ENCODE results near the gene KRT37.

KRT37 gene

GRCh38 chr17:41424111-41424635 is at the start of gene KRT37:
TSS of gene KRT37 (minus strand) at chr17:41424585. CDS start at chr17:41424523, 62 bp downstream.
- no peak for DNase-seq

DNA sequence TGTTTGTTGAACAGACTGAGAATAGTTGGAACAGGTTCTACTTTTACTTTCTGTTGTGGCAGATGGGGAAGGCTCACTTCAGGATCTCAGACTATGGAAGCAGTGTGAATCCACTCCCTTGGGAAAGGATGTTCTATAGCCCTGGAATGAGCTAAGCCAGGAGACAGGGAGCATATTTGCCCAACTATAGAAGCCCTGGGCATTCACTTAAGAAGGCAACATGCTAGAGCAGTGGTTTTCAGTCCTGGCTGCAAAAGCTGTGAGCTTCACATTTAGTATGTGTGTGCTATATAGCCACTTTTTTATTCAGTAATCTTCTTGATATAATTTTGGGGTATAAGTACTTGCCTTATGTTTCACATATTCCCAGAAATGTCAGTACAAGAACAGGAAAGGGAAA is 44.0 kb upstream of the KRT37 start:
- no peak for DNase-seq

DNA sequence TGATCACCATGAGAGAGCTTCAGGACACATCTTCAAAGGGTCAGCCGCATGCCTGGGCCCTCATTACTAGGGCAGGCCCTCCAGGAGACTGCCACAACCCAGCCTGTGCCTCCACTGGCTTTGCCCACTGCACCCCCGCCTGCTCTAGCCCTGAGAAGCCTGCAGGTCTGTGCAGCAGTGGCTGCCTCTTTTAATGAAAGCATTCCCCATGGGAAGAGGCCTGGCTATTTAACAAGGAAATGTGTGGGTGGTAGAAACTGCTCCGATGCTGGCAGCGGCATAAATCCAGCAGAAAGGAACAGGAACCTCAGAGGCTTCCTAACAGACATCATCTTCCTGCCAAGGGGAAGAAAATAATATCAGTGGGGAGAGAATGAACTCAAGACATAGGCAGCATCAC is 43.2 kb upstream of the KRT37 start:
- DNase-seq = no peak

DNA sequence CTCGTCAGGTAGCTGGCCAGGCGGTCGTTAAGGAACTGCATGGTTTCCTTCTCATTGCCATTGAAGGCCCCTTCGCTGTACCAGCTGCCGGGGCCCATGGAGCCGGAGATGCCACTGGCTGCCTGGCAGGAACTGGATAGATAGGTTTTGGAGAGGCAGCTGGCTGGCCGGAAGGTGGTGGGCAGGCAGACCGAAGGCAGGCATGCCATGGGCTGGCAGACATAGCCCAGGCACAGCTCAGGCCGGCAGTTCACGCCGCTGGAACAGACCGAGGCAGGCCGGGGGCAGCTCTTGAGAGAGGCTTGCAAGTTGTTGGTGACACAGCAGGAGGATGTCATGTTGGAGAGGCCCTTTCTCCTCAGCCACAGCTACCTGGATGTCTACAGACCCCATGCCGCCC is 42.6 kb upstream of the KRT37 start, which contains the start of gene KRT32:
TSS of gene KRT32 (minus strand) at position 399 of the 400 bp plus-strand sequence. CDS start at position 338, 61 bp downstream.
- DNase-seq = no peak

DNA sequence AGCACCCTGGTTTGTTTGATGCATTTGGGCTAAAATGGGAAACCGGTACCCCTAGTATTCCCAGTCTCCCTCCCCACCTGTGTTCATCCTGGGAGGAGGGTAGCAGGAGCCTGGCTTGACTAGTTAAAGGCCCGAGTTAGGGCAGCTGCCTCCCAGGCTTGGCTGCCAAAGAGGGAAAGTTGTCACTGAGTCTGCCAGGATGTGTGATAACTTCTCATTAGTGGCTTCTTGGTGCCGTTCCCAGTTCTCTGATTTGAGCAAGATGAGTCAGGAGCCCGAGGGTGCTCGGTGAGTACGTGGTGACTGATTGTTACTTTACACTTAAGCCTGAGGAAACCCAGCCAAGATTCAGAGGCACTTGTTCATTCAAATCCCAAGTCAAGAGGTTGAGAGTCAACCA is 40.3 kb upstream of the KRT37 start:
- DNase-seq = no peak

DNA sequence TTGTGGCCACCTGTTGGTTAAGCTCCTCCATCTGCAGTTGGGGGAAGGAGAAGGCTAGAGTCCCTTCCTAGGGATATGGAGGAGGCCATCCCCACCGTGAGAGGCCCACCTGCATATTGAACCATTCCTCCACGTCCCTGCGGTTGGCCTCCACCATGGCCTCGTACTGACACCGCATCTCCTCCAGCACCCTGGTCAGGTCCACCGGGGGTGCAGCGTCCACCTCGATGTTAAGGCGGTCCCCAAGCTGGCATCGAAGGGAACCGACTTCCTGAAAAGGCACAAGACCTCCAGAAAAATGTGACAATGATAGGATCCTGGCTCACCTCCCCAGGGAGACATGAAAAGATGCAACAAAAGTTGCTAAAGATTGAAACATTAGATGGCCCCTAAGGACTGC is 39.8 kb upstream of the KRT37 start:
- no peak for DNase-seq

DNA sequence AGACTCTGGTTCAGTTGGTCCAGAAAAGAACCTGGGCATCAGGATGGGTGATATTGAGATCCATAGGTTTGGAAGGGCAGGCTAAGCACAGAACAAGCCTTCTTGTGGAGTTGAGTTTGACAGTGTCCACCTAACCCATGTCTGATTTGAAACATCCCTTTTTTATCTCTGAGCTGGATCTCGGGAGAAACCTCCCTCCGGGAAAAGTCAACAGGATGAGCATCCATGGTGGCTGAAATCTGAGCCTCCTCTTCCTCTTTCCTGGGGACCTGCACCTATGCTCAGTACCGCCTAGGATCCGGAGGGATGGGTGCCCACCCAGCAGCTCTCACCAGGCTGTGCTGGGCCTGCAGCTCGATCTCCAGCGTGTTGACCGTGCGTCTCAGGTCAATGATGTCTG is 39.4 kb upstream of the KRT37 start:
- no peak for DNase-seq

- DNase-seq = no peak
Measured at GRCh38 chr17:41462705-41463104, 38.3 kb upstream of the KRT37 start.

DNA sequence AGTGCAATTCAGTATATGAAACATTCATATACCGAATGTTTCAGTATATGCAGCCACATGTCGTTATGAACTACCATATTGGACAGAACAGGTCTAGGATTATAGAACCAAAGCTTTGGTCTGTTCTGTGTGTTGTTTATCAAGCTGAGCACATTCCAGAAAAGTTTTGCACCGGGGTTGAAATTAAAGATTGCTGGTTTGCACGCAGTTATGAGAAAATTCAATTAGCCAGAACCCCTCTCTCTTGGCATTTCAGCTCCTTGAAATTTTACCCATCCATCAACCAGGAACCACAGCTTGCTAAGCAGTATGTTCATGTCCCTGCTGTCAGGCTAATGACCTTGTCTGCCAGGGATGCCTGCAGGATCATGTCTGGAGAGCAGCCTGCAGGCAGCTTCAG is 33.3 kb upstream of the KRT37 start:
- DNase-seq = no peak

- no peak for DNase-seq
Measured at GRCh38 chr17:41456204-41456603, 31.8 kb upstream of the KRT37 start.

DNA sequence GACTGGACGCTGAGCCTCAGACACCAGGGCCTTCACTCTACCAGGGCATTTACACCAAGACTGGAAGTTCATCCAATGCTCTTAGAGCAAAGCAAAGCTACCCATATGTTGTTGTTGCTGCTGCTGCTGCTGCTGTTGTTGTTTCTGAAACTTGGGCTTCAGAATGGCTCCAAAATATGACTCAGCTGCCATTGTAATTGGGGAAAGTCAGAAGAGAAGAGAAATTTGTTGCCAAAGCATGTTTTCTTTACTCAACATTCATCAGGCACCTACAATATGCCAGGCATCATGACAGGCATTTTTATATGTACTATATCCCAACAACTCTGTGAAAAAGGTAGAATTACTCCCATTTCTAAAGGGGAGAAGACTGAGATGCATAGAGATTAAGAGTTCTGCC is 30.9 kb upstream of the KRT37 start:
- DNase-seq = no peak

GRCh38 chr17:41453066-41453465 is 28.7 kb upstream of the KRT37 start:
- DNase-seq = no peak

- peak; percentile 10 for DNase-seq
Measured at GRCh38 chr17:41452281-41452680, 27.9 kb upstream of the KRT37 start.

DNA sequence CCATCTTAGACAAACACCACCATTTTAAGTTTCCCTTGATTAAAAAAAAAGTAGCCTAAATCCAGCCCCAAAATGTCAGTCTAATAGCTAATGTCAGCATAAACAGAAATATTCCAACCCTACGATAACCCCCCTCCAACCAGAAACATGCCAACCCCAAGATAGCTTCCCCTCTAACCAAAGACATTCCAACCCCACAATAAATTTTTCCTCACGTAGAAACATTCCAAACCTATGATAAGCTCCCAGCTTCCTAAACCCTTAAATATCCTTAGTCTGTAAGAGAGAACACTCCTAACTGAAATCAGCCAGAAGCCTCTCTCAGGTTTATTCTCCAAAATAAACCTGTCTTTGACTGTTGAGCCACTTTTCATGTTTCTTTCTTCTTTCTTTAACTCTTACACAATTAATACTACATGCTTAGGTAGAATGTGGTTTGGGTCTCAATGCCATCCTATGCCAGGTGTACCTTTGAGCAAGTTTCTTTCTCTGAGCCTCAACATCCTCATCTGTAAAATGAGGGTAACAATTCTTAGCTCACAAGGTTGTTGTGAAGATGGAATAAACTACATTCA is 26.9 kb upstream of the KRT37 start:
- DNase-seq = no peak

DNA sequence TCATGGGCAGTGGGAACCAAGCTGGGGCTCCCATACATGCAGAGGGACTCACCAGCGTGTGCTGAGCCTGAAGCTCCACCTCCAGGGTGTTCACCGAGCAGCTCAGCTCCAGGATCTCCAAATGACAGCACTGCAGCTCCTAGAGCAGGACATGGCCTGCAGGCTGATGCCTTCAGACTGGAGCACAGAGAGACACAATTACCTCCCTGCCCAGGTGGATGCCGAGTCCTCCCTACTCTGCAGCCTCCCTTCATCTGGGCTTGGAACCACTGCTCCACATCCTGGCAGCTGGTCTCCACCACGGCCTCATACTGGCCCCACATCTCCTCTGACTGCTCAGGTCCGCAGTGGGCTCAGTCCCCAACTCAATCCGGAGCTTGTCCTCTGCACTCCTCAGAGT is 24.6 kb upstream of the KRT37 start:
- no peak for DNase-seq

DNA sequence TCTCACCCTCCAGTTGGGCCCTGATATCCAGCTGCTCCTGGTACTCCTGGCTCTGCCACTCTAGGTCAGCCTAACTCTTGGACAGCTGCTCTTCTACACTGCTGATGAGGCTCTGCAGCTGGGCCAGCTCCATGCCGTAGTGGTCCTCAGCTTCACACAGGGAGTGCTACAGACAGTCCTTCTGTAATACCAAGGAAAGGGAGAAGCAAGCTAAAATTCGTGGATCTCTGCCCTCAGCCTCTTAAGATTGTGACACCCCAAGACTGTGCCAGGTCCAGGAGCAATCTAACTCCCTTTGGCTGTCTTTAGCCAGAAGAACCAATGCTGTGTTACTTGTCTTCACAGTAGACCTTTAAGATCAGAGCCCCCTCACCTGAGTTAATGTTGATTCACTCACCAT is 24.1 kb upstream of the KRT37 start:
- DNase-seq = no peak

- no peak for DNase-seq
Measured at GRCh38 chr17:41446806-41447205, 22.4 kb upstream of the KRT37 start.

DNA sequence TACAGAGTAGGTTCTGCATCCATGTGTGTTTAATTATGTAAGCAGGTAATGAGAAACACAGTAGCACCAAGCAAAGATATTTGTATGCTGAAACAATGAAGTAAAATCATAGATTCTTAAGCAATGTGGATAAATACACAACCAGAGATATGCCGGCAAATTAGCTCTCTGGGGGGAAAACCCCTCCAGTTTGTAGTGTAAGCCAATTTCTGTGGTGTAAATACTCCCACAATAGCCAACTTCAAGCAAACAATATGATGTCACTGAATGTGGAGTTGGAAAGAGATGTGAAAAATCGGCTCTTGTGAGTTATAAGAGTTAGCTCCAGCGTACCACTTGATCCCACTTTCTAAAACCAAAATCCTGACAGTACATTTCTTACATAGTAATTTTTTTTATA is 20.3 kb upstream of the KRT37 start:
- no peak for DNase-seq

GRCh38 chr17:41444186-41444585 is 19.8 kb upstream of the KRT37 start:
- DNase-seq = no peak

DNA sequence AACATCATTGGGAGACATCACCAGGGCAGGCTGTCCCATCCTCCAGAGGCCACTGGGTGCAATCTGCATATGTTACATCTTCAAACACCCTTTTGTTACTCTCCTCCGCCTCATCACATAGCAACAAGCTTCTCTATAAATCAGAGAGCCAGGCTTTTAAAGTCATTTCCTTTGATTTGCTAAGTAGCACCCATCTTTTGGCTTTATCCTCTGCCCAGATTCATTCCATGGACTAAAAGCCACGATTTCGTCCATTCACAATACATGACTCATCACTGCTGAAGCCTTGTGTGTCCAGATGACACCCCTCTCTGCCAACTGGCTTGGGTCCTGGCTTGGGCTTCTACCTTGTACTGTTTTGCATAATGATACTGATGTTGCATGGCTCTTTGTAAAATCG is 18.4 kb upstream of the KRT37 start:
- DNase-seq = no peak

DNA sequence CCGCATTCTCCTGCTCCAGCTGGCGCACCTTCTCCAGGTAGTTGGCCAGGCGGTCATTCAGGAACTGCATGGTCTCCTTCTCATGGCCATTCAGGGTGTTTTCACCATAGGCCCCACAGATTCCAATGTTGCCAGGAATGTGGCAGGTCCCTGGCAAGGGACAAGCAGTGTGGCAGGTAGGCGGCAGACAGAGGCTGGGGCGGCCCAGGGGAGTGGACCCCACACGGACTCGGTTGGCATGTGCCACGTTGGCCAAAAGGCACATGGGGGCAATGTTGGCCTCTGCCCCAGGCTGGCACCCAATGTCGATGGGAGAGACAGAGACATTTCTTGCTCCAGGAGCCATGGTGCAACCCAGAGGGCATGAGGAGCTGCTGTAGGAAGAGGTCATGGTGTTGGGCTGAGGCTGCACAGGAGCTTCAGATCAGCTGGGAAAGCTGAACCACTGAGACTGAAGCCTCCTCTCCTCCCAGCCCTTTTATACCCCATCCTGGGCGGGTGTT is 16.2 kb upstream of the KRT37 start, which contains the start of gene KRT38:
TSS of gene KRT38 (minus strand) at position 453 of the 503 bp plus-strand sequence. CDS start at position 391, 62 bp downstream.
- DNase-seq = no peak

DNA sequence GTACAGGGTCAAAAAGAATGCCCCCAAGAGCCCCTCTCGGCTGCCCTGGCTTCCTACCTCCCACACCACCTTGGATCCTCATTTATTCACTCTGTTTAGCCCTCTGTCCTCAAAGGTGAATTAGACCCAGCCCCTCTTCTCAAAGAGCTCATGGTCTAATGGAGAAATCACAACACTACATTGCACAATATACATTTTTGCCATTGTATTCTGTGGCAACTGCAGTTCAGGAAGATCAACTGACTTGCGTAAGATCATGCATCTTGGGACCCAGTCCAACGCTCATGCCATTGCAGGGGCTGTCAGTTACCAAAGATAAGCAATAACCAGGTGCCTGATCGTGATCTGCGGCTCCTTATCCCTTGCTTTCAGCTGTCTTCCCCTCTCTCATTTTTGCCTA is 15.0 kb upstream of the KRT37 start:
- DNase-seq = no peak

- DNase-seq = no peak
Measured at GRCh38 chr17:41437769-41438168, 13.4 kb upstream of the KRT37 start.

- no peak for DNase-seq
Measured at GRCh38 chr17:41437254-41437653, 12.9 kb upstream of the KRT37 start.

DNA sequence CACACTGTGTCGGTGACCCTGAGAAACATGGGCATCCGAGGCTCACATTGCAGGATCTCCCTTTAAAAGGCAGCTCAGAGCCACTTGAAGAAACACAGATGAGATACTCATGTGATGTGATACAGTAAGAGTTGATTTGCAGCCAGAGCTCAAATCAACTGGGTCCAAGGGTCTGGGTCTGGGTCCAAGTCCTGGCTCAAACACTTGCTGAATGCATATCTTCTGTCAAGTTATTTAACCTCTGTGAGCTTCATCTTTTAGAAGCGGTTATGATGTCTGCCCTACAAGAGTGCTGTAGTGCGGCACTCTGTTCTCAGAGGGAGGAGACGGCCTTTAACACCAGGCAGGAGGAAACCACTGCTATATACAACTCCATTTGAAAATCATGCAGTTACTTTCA is 10.0 kb upstream of the KRT37 start:
- DNase-seq = no peak
